ENCODE measurements around the gene LRMDA. TPM values are rescaled to one million over a fixed set of nuclear protein-coding genes. Genes with fewer than 3 reads are reported as not detected.

The LRMDA gene
- polyA plus RNA-seq, 2 of the 4 experiments (the other 2 are of a cell fraction), result 4.6 to 5.2 TPM

DNA sequence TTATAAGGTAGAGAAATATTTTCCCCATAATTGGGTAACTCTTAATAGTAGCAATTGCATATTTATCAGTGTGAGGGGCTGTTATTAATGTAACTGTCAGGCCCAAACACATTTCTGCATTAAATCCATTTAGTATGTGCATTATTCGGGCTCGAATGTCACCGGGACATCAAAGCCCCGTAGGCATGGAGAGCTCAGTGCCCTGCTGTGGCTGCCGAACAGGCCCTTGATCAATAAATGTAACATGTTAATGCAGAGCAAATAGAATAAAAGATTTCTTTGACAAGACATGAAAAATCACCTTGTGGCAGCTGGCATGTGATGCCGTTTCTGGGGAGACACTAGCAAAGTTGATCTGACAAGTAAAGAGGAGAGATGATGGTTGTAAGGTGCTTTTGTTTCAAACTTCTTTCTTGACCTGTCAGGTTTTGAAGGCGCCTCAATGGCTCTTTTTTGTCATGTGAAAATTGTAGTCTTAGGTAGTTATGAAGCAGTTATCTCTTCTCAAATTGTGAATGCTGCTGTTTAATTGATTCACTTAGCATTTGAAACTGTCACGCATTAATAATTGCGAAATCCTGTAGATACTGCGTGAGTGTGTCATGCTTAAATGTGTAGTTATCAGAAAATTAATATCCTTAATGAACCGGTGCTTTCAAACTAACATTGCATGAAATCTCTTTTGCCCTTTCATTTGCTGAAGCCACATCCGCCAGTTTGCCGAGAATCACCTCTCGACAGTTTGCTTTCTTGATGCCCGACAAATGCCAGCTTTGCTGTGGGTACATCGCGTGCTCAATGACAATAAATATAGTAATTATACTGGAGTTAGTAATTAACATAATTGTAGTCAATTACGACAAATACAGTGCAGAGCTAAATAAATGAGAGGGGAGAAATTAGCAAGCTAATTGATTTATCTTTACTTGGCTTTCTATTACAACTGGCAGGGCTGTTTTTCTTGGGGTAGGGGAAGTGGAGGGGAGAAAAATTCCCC lies 19.5 kb downstream of the LRMDA start:
- POLR2A ChIA-PET, result no interaction called here
- DNase-seq (ENCODE audit: low read depth in 1 of 2, low spot score in 1 of 2) (no peak), FAIRE-seq (no peak), ATAC-seq (no peak)
- peak in 1 of 2 experiments; percentile 58; a peak in 2 of 4 replicates for TF ChIP-seq CEBPB (IDR thresholded peaks at IDR 0.05)
- TF ChIP-seq MAZ (IDR thresholded peaks at IDR 0.05; ENCODE audit: borderline replicate concordance, low read depth, low read length), result no peak
- TF ChIP-seq, protein P1, sequence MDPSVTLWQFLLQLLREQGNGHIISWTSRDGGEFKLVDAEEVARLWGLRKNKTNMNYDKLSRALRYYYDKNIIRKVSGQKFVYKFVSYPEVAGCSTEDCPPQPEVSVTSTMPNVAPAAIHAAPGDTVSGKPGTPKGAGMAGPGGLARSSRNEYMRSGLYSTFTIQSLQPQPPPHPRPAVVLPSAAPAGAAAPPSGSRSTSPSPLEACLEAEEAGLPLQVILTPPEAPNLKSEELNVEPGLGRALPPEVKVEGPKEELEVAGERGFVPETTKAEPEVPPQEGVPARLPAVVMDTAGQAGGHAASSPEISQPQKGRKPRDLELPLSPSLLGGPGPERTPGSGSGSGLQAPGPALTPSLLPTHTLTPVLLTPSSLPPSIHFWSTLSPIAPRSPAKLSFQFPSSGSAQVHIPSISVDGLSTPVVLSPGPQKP (IDR thresholded peaks at IDR 0.05; ENCODE audit: low read depth, low read length), result no peak
- peaks cover 16% of the 10 kb centered on the region for H3K4me1 ChIP-seq
- H3K4me3 ChIP-seq, result no peak overlapping the region
- no peak overlapping the region for H3K27ac ChIP-seq
- 0 out of 3 replicates have a peak, but pooled peaks cover 10% of the 10 kb centered on the region for H3K9me3 ChIP-seq
- WGBS (ENCODE audit: missing lambda C conversion rate), result 88% methylated on average over 18 of the region's 18 CpGs
- no peak overlapping the region for H3K4me2 ChIP-seq
- CTCF ChIA-PET, result interaction anchor here (0.8 to 1.6 kb wide), 4 partner anchors 9 to 32 kb away, joined by 3 to 6 read pairs (median 3); no protein-coding TSS in a partner anchor

DNA sequence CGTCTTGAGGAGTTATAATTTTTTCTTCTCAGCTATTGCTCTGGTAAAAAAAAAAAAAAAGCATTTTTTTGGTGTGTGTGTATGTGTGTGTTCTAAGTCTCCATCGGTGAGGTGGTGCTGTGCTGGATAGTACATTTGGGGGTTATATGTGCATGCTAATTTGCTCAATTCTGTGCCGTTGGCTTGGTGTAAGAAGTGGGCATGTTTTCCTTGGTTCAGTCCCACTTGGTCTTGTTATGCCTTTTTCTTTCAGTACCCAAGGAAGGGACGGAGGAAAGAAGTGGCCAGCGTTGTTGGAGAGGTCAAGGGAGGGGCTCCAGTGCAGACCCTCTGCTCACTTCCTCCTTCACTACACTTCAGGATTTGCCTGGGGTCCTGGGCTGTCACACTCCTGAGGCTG lies 20.4 kb downstream of the LRMDA start:
- H3K9me3 ChIP-seq, result 0 out of 3 replicates have a peak, but pooled peaks cover 2% of the 10 kb centered on the region
- peaks cover 16% of the 10 kb centered on the region for H3K4me1 ChIP-seq
- FAIRE-seq (no peak), ATAC-seq (no peak), DNase-seq (ENCODE audit: low read depth in 1 of 2, low spot score in 1 of 2) (no peak)
- ChIA-PET CTCF (interaction anchor here (0.6 to 1.6 kb wide), 4 partner anchors 10 to 18 kb away, joined by 3 to 6 read pairs (median 4); no protein-coding TSS in a partner anchor), POLR2A (no interaction called here)
- 85% methylated on average over 5 of the region's 5 CpGs for WGBS (ENCODE audit: missing lambda C conversion rate)
- no peak overlapping the region for H3K4me2 ChIP-seq
- H3K4me3 ChIP-seq, result no peak overlapping the region
- H3K27ac ChIP-seq, result no peak overlapping the region
- no peak for TF ChIP-seq BHLHE40 (IDR thresholded peaks at IDR 0.05; ENCODE audit: low read depth, low read length)
- TF ChIP-seq, protein P2, sequence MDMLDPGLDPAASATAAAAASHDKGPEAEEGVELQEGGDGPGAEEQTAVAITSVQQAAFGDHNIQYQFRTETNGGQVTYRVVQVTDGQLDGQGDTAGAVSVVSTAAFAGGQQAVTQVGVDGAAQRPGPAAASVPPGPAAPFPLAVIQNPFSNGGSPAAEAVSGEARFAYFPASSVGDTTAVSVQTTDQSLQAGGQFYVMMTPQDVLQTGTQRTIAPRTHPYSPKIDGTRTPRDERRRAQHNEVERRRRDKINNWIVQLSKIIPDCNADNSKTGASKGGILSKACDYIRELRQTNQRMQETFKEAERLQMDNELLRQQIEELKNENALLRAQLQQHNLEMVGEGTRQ (IDR thresholded peaks at IDR 0.05), result no peak
- TF ChIP-seq CEBPB (IDR thresholded peaks at IDR 0.05), result no peak
- no peak for TF ChIP-seq HEYL (CRISPR knock-in tag; IDR thresholded peaks at IDR 0.05)
- TF ChIP-seq NR3C1 (IDR thresholded peaks at IDR 0.05), result no peak
- TF ChIP-seq RCOR1 (IDR thresholded peaks at IDR 0.05; ENCODE audit: low read depth, low read length), result no peak
- TF ChIP-seq, protein P3, sequence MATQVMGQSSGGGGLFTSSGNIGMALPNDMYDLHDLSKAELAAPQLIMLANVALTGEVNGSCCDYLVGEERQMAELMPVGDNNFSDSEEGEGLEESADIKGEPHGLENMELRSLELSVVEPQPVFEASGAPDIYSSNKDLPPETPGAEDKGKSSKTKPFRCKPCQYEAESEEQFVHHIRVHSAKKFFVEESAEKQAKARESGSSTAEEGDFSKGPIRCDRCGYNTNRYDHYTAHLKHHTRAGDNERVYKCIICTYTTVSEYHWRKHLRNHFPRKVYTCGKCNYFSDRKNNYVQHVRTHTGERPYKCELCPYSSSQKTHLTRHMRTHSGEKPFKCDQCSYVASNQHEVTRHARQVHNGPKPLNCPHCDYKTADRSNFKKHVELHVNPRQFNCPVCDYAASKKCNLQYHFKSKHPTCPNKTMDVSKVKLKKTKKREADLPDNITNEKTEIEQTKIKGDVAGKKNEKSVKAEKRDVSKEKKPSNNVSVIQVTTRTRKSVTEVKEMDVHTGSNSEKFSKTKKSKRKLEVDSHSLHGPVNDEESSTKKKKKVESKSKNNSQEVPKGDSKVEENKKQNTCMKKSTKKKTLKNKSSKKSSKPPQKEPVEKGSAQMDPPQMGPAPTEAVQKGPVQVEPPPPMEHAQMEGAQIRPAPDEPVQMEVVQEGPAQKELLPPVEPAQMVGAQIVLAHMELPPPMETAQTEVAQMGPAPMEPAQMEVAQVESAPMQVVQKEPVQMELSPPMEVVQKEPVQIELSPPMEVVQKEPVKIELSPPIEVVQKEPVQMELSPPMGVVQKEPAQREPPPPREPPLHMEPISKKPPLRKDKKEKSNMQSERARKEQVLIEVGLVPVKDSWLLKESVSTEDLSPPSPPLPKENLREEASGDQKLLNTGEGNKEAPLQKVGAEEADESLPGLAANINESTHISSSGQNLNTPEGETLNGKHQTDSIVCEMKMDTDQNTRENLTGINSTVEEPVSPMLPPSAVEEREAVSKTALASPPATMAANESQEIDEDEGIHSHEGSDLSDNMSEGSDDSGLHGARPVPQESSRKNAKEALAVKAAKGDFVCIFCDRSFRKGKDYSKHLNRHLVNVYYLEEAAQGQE (IDR thresholded peaks at IDR 0.05), result no peak
- no peak for TF ChIP-seq EHF (CRISPR knock-in tag; IDR thresholded peaks at IDR 0.05)
- TF ChIP-seq EHMT2 (IDR thresholded peaks at IDR 0.05; ENCODE audit: low read depth), result no peak
- no peak for TF ChIP-seq MAFK (IDR thresholded peaks at IDR 0.05; ENCODE audit: partially characterized antibody)
- no peak for TF ChIP-seq GATA3 (IDR thresholded peaks at IDR 0.05; ENCODE audit: borderline replicate concordance)
- no peak for TF ChIP-seq SMC3 (IDR thresholded peaks at IDR 0.05)
- TF ChIP-seq ZSCAN20 (CRISPR knock-in tag; IDR thresholded peaks at IDR 0.05), result no peak
- TF ChIP-seq FOSB (CRISPR knock-in tag; IDR thresholded peaks at IDR 0.05), result no peak
- TF ChIP-seq NPAS2 (CRISPR knock-in tag; IDR thresholded peaks at IDR 0.05; ENCODE audit: borderline replicate concordance), result no peak
- no peak for TF ChIP-seq TFCP2L1 (CRISPR knock-in tag; IDR thresholded peaks at IDR 0.05)
- TF ChIP-seq RFX5 (IDR thresholded peaks at IDR 0.05), result no peak
- no peak for TF ChIP-seq CHD4 (IDR thresholded peaks at IDR 0.05; ENCODE audit: borderline replicate concordance)
- TF ChIP-seq FOSL2 (IDR thresholded peaks at IDR 0.05), result no peak
- TF ChIP-seq FOSL2 (CRISPR knock-in tag; IDR thresholded peaks at IDR 0.05), result no peak
- TF ChIP-seq POLR2A (IDR thresholded peaks at IDR 0.05; ENCODE audit: low read length), result no peak

Data from A549 (cell line).